DND-41 (cell line): ENCODE measurements around the gene ZBTB21.

Experiments used
- ATAC-seq: fragments of 200-7000 bp; cut with Tn5 transposase; 3 replicates; pipeline ENCODE4 v1.9.1; 2021; ENCODE audit warnings: low read depth; ENCODE audit not compliant: insufficient read depth
- DNase-seq: peaks from one replicate; pipeline ENCODE4 v3.0.0-alpha.2; 2020
- H2AFZ ChIP-seq: 2 replicates; pipeline ENCODE4 v1.6.0; 2012; ENCODE audit warnings: low read depth, low read length
- H3K27ac ChIP-seq: 2 replicates; pipeline ENCODE4 v1.5.1; 2012; ENCODE audit warnings: low read length, inconsistent platforms
- H3K27me3 ChIP-seq: fragments of 200-600 bp; sonication (generic); 2 replicates; pipeline ENCODE4 v1.6.0; 2012; ENCODE audit warnings: low read length, mild to moderate bottlenecking, inconsistent platforms; ENCODE audit not compliant: insufficient read depth, poor library complexity
- H3K36me3 ChIP-seq: 2 replicates; pipeline ENCODE4 v1.5.1; 2012; ENCODE audit warnings: low read length, inconsistent platforms; ENCODE audit not compliant: insufficient read depth
- H3K4me1 ChIP-seq: 2 replicates; pipeline ENCODE4 v1.5.1; 2012; ENCODE audit warnings: mild to moderate bottlenecking, low read length; ENCODE audit not compliant: insufficient read depth
- H3K4me2 ChIP-seq: 2 replicates; pipeline ENCODE4 v1.6.0; 2012; ENCODE audit warnings: mild to moderate bottlenecking, moderate library complexity, low read length, inconsistent platforms; ENCODE audit not compliant: insufficient read depth
- H3K4me3 ChIP-seq, 2 experiments: fragments of 200-600 bp in 1 of 2; shearing (Covaris generic) in 1 of 2; 2 replicates each; pipeline ENCODE4 v1.5.1; 2012 to 2016; ENCODE audit warnings: inconsistent platforms in 2 of 2, low read length in 2 of 2, mild to moderate bottlenecking in 2 of 2, low read depth in 1 of 2, moderate library complexity in 1 of 2
- H3K79me2 ChIP-seq: 2 replicates; pipeline ENCODE4 v1.6.0; 2012; ENCODE audit warnings: low read length, inconsistent platforms; ENCODE audit not compliant: insufficient read depth
- H3K9ac ChIP-seq: 2 replicates; pipeline ENCODE4 v1.6.0; 2012; ENCODE audit warnings: low read depth, mild to moderate bottlenecking, inconsistent platforms, low read length, moderate library complexity
- H3K9me3 ChIP-seq: 2 replicates; pipeline ENCODE4 v1.5.1; 2012; ENCODE audit warnings: low read length, moderate library complexity, mild to moderate bottlenecking, inconsistent platforms; ENCODE audit not compliant: insufficient read depth, severe bottlenecking
- H4K20me1 ChIP-seq: 2 replicates; pipeline ENCODE4 v1.6.0; 2012; ENCODE audit warnings: low read length; ENCODE audit not compliant: insufficient read depth
- EZH2 ChIP-seq: IDR thresholded peaks from 3 replicates; pipeline ENCODE4 v1.6.1; 2012; ENCODE audit warnings: borderline replicate concordance, low read depth, mild to moderate bottlenecking, moderate library complexity, low read length, inconsistent platforms; ENCODE audit not compliant: severe bottlenecking
- TF ChIP-seq, protein P1 (sequence below): IDR thresholded peaks from 2 replicates; pipeline ENCODE4 v1.5.1; 2012; ENCODE audit warnings: borderline replicate concordance, low read length, moderate library complexity, mild to moderate bottlenecking; ENCODE audit not compliant: poor library complexity, severe bottlenecking; ENCODE audit errors: extremely low read depth

ZBTB21 gene

DNA sequence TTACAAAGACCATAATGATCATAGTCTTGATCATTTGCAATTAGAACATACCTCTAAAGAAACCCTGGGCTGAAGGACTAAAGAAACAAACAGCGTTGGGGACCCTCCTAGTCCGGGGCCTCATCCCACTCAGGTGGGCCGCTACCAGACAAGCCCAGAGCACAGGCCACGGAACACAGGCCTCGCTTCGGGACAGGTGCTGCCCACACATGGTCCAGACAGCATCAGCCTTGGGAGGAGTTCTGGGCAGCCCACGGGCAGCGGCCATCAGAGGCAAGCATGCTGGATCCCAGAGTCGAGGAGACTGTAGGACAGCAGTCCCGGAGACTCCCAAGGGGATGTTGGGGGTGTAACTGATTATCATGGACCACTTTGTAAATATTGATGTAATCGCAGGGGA is 61.3 kb downstream of the ZBTB21 start:
- no peak overlapping the region for H3K4me3 ChIP-seq
- no peaks in the 10 kb centered on the region for H4K20me1 ChIP-seq
- ATAC-seq = no peak

DNA sequence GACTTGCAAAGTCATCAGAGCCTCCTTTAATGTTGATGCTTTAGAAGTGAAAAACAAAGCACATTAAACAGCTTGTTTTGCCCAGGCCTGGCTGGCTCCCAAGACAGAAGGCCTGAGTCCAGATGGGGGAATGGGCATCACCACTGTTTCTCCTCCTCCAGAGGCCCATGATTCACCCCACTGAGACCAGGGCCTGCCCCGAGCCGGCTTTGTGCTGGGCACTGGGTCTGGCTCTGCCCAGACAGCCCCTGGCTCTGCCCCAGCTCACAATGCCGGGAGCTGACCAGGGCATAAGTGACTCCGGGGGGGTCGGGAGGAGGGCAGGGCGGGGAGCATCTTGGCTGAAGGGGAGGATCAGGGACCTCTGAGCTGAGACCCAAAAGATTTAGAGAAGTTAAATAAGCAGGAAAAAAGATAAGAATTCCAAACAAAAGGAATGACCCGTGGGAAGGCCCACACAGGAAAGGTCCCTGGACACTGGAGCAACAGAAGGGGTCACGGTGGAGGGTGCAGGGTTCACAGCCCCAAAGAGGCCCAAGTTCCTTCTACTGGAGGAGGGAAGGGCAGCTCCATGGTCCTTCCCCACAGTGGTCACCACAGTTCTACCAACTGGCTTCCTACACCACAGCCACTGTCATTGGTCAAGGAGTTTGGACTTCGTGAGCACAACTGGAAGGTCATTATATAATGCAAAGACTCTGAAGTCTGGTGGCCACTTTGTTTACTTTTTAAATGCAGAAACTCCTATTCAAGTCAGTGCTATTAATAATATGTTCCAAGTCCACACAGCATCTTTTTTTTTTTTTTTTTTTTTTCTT is 61.9 kb downstream of the ZBTB21 start:
- H3K36me3 ChIP-seq = no peaks in the 10 kb centered on the region
- no peak for ATAC-seq
- peaks cover 2% of the 10 kb centered on the region for H3K27me3 ChIP-seq
- DNase-seq = no peak
- H3K4me3 ChIP-seq = no peak overlapping the region
- no peak overlapping the region for H3K27ac ChIP-seq
- H3K79me2 ChIP-seq = no peaks in the 10 kb centered on the region
- H3K4me2 ChIP-seq = no peak overlapping the region
- no peaks in the 10 kb centered on the region for H3K9me3 ChIP-seq
- H3K4me1 ChIP-seq = no peaks in the 10 kb centered on the region
- no peak for TF ChIP-seq EZH2
- TF ChIP-seq, protein P1, sequence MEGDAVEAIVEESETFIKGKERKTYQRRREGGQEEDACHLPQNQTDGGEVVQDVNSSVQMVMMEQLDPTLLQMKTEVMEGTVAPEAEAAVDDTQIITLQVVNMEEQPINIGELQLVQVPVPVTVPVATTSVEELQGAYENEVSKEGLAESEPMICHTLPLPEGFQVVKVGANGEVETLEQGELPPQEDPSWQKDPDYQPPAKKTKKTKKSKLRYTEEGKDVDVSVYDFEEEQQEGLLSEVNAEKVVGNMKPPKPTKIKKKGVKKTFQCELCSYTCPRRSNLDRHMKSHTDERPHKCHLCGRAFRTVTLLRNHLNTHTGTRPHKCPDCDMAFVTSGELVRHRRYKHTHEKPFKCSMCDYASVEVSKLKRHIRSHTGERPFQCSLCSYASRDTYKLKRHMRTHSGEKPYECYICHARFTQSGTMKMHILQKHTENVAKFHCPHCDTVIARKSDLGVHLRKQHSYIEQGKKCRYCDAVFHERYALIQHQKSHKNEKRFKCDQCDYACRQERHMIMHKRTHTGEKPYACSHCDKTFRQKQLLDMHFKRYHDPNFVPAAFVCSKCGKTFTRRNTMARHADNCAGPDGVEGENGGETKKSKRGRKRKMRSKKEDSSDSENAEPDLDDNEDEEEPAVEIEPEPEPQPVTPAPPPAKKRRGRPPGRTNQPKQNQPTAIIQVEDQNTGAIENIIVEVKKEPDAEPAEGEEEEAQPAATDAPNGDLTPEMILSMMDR = no peak
- no peak overlapping the region for H3K9ac ChIP-seq
- H4K20me1 ChIP-seq = no peaks in the 10 kb centered on the region
- no peak overlapping the region for H2AFZ ChIP-seq

More for the DNA sequence above, 61.3 kb downstream of the ZBTB21 start:
- no peak overlapping the region for H2AFZ ChIP-seq
- H3K27ac ChIP-seq = no peak overlapping the region
- H3K27me3 ChIP-seq = peaks cover 2% of the 10 kb centered on the region
- DNase-seq = no peak
- H3K79me2 ChIP-seq = no peaks in the 10 kb centered on the region
- H3K36me3 ChIP-seq = no peaks in the 10 kb centered on the region
- no peaks in the 10 kb centered on the region for H3K4me1 ChIP-seq
- H3K9me3 ChIP-seq = no peaks in the 10 kb centered on the region
- H3K9ac ChIP-seq = no peak overlapping the region
- no peak overlapping the region for H3K4me2 ChIP-seq
- TF ChIP-seq, protein P1 = no peak
- TF ChIP-seq EZH2 = no peak

DNA sequence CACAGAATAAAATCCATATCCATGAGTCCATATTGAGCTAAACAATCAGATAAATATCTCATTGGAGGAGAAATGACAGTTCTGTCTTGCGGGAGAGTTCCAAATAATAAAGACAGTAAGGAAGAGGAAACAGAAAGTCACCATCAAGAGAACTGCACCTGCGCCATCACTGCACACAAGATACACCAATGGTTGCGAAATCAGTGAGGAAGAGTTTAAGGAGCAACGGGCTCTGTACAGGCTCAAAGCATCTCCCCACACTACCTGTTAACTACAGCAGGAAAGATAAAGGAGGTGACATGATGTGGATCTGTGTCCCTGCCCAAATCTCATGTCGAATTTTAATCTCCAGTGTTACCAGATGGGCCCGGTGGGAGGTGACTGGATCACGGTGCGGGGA is 64.2 kb downstream of the ZBTB21 start:
- DNase-seq (no peak), ATAC-seq (no peak)
- H3K9me3 ChIP-seq = no peaks in the 10 kb centered on the region
- H2AFZ ChIP-seq = no peak overlapping the region
- H3K4me1 ChIP-seq = no peaks in the 10 kb centered on the region
- no peaks in the 10 kb centered on the region for H4K20me1 ChIP-seq
- H3K9ac ChIP-seq = no peak overlapping the region
- H3K36me3 ChIP-seq = no peaks in the 10 kb centered on the region
- no peak overlapping the region for H3K27ac ChIP-seq
- H3K27me3 ChIP-seq = no peaks in the 10 kb centered on the region
- TF ChIP-seq, protein P1 = no peak
- no peak for TF ChIP-seq EZH2
- no peak overlapping the region for H3K4me2 ChIP-seq
- no peaks in the 10 kb centered on the region for H3K79me2 ChIP-seq
- H3K4me3 ChIP-seq = no peak overlapping the region

DNA sequence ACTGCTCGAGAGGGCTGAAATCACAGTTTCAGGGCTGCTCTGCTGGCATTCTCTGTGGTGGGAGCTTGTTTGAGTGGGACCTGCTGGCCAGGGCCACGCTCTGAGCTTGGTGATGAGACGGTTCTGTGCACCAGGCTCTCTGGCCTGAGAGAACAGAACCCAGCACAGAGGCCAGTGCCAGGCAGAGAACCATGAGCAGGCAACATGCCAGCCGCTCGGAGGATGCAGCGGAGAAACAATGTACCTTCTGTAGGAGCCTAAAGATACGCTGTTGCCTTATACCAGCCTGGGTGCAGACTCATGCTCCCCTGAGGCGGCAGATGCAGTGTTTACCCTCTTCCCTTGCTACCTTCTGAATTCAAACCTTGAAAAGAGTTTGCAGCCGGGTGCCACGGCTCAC is 66.3 kb downstream of the ZBTB21 start:
- TF ChIP-seq EZH2 = no peak
- TF ChIP-seq, protein P1 = no peak
- no peaks in the 10 kb centered on the region for H3K36me3 ChIP-seq
- H3K79me2 ChIP-seq = no peaks in the 10 kb centered on the region
- no peaks in the 10 kb centered on the region for H3K4me1 ChIP-seq
- H4K20me1 ChIP-seq = no peaks in the 10 kb centered on the region
- no peak for DNase-seq
- no peak overlapping the region for H2AFZ ChIP-seq
- H3K27me3 ChIP-seq = no peaks in the 10 kb centered on the region
- H3K4me2 ChIP-seq = no peak overlapping the region
- H3K9me3 ChIP-seq = no peaks in the 10 kb centered on the region
- no peak overlapping the region for H3K9ac ChIP-seq
- no peak overlapping the region for H3K4me3 ChIP-seq
- H3K27ac ChIP-seq = no peak overlapping the region
- ATAC-seq = no peak
